HCT116 (cell line): ENCODE results near the gene POF1B. TPM values are rescaled to one million over a fixed set of nuclear protein-coding genes. Genes with fewer than 3 reads are reported as not detected.

Experiments used
- ATAC-seq: fragments of 200-7000 bp; cut with Tn5 transposase; 2 replicates; pipeline ENCODE4 v1.9.1; 2020; ENCODE audit warnings: mild to moderate bottlenecking, moderate library complexity
- BruUV-seq: library from RNA; stranded (reverse); fragments of 400-500 nt; replicated peaks from 2 replicates; lab custom pipeline; 2021; lab: Mats Ljungman, UMichigan
- CTCF ChIA-PET: fragments of 300-600 bp; sonication (Branson Sonifier 250); formaldehyde crosslinking; loops from one replicate; lab custom pipeline; 2021; ENCODE audit warnings: antibody characterized with exemption; lab: Charles Lee
- POLR2A ChIA-PET: fragments of 300-600, 350-600 bp; sonication (Branson Sonifier 250); formaldehyde crosslinking; loops from one replicate; lab custom pipeline; 2021; ENCODE audit warnings: antibody characterized with exemption; lab: Charles Lee
- RAD21 ChIA-PET, 2 experiments: fragments of 300-600 bp; sonication (Branson Sonifier 250); formaldehyde crosslinking; loops; one replicate each; lab custom pipeline; 2023; ENCODE audit warnings: low total read pairs in 2 of 2; ENCODE audit not compliant: uncharacterized antibody in 2 of 2, unreplicated experiment in 2 of 2, low non-redundant PET in 1 of 2; lab: Charles Lee
- DNase-seq: peaks from one replicate; pipeline ENCODE4 v3.0.0-alpha.2; 2010; ENCODE audit warnings: low read depth, low spot score
- H2AFZ ChIP-seq: fragments of 200-600 bp; shearing (Covaris generic), sonication (generic); 2 replicates; pipeline ENCODE4 v1.6.1; 2017; ENCODE audit warnings: low read depth, mixed run types, mixed read lengths, antibody characterized with exemption, low read length; ENCODE audit not compliant: poor library complexity, severe bottlenecking
- H3K27ac ChIP-seq: 2 replicates; pipeline ENCODE4 v1.5.1; 2012; ENCODE audit warnings: low read depth, low read length
- H3K27me3 ChIP-seq: fragments of 200-600 bp; sonication (generic); 2 replicates; pipeline ENCODE4 v1.6.1; 2016; ENCODE audit warnings: mixed run types, low read length, mixed read lengths; ENCODE audit not compliant: insufficient read depth
- H3K36me3 ChIP-seq, 2 experiments: fragments of 200-500 bp in 1 of 2; fragments of 200-600 bp in 1 of 2; sonication (Bioruptor generic) in 1 of 2; sonication (generic) in 1 of 2; 2 replicates each; pipeline versions ENCODE4 v1.5.1 to v1.6.1; 2014 to 2016; ENCODE audit warnings: low read length in 2 of 2, inconsistent platforms in 1 of 2, mixed read lengths in 1 of 2, mixed run types in 1 of 2; ENCODE audit not compliant: insufficient read depth in 2 of 2, control insufficient read depth in 1 of 2
- H3K4me1 ChIP-seq, 2 experiments: fragments of 200-600 bp in 1 of 2; sonication (generic) in 1 of 2; 2 replicates each; pipeline versions ENCODE4 v1.5.1 to v1.6.1; 2012 to 2017; ENCODE audit warnings: low read length in 2 of 2, inconsistent platforms in 1 of 2, mild to moderate bottlenecking in 1 of 2, mixed read lengths in 1 of 2, mixed run types in 1 of 2, moderate library complexity in 1 of 2; ENCODE audit not compliant: insufficient read depth in 2 of 2, control insufficient read depth in 1 of 2
- H3K4me2 ChIP-seq: fragments of 200-600 bp; sonication (generic); 2 replicates; pipeline ENCODE4 v1.6.1; 2017; ENCODE audit warnings: mixed run types, low read length, mixed read lengths
- H3K4me3 ChIP-seq, 2 experiments: fragments of 200-600 bp in 1 of 2; sonication (generic) in 1 of 2; replicated peaks in 1 of 2; 2 replicates each; pipeline ENCODE4 v1.5.1; 2011 to 2016; ENCODE audit warnings: low read length in 2 of 2, control low read depth in 1 of 2, low read depth in 1 of 2, mild to moderate bottlenecking in 1 of 2, mixed read lengths in 1 of 2, mixed run types in 1 of 2
- H3K79me2 ChIP-seq: fragments of 200-600 bp; sonication (generic); 2 replicates; pipeline ENCODE4 v1.6.1; 2017; ENCODE audit warnings: mild to moderate bottlenecking, mixed run types, low read length, moderate library complexity, mixed read lengths; ENCODE audit not compliant: insufficient read depth
- H3K9ac ChIP-seq: fragments of 200-600 bp; sonication (generic); 2 replicates; pipeline ENCODE4 v1.6.1; 2016; ENCODE audit warnings: low read length, mixed read lengths
- H3K9me2 ChIP-seq: fragments of 200-600 bp; sonication (generic), shearing (Covaris generic); 2 replicates; pipeline ENCODE4 v1.6.1; 2017; ENCODE audit warnings: mixed run types, mild to moderate bottlenecking, moderate library complexity; ENCODE audit not compliant: insufficient read depth
- H3K9me3 ChIP-seq, 2 experiments: fragments of 200-500 bp in 1 of 2; fragments of 200-600 bp in 1 of 2; sonication (Bioruptor generic) in 1 of 2; sonication (generic) in 1 of 2; 2 replicates each; pipeline ENCODE4 v1.6.1; 2014 to 2017; ENCODE audit warnings: low read length in 2 of 2, mixed read lengths in 2 of 2, inconsistent platforms in 1 of 2, low read depth in 1 of 2, mild to moderate bottlenecking in 1 of 2, mixed run types in 1 of 2, moderate library complexity in 1 of 2; ENCODE audit not compliant: control insufficient read depth in 1 of 2, insufficient read depth in 1 of 2
- H4K20me1 ChIP-seq: fragments of 200-600 bp; sonication (generic), shearing (Covaris generic); 2 replicates; pipeline ENCODE4 v1.6.1; 2017; ENCODE audit warnings: mixed run types, mild to moderate bottlenecking, moderate library complexity; ENCODE audit not compliant: insufficient read depth
- ATF3 ChIP-seq: IDR thresholded peaks from 2 replicates; pipeline ENCODE4 v1.6.1; 2012
- CBX3 ChIP-seq: IDR thresholded peaks from 2 replicates; pipeline ENCODE4 v1.6.1; 2012; ENCODE audit warnings: low read depth
- CEBPB ChIP-seq: IDR thresholded peaks from 2 replicates; pipeline ENCODE4 v1.6.1; 2012; ENCODE audit warnings: low read depth
- CTCF ChIP-seq, 3 experiments: fragments of 200-600 bp in 1 of 3; sonication (generic) in 1 of 3; IDR thresholded peaks in 2 of 3; conservative IDR thresholded peaks in 1 of 3; 2 replicates each; pipeline ENCODE4 v1.5.1; 2012 to 2017; ENCODE audit warnings: low read depth in 2 of 3, low read length in 2 of 3, antibody characterized with exemption in 1 of 3, borderline replicate concordance in 1 of 3, control low read depth in 1 of 3, mild to moderate bottlenecking in 1 of 3, mixed read lengths in 1 of 3, mixed run types in 1 of 3, moderate library complexity in 1 of 3; ENCODE audit not compliant: insufficient read depth in 1 of 3
- EGR1 ChIP-seq: IDR thresholded peaks from 2 replicates; pipeline ENCODE4 v1.6.1; 2012; ENCODE audit warnings: low read depth
- EZH2 ChIP-seq: fragments of 200-600 bp; sonication (generic); IDR thresholded peaks from 2 replicates; pipeline ENCODE4 v1.6.1; 2017; ENCODE audit warnings: antibody characterized with exemption, mixed run types
- EZH2phosphoT487 ChIP-seq: fragments of 200-600 bp; IDR thresholded peaks from 2 replicates; pipeline ENCODE4 v1.6.1; 2018; ENCODE audit warnings: antibody characterized with exemption, borderline replicate concordance
- FOSL1 ChIP-seq: IDR thresholded peaks from 2 replicates; pipeline ENCODE4 v1.6.1; 2012; ENCODE audit warnings: low read depth
- POLR2A ChIP-seq: IDR thresholded peaks from 2 replicates; pipeline ENCODE4 v1.7.0; 2011; ENCODE audit warnings: borderline replicate concordance; ENCODE audit not compliant: insufficient read depth, insufficient read length; ENCODE audit errors: extremely low read depth
- RAD21 ChIP-seq: IDR thresholded peaks from 2 replicates; pipeline ENCODE4 v1.6.1; 2012; ENCODE audit warnings: low read depth, mild to moderate bottlenecking
- REST ChIP-seq: IDR thresholded peaks from 2 replicates; pipeline ENCODE4 v1.6.1; 2012; ENCODE audit warnings: low read depth
- SP1 ChIP-seq: IDR thresholded peaks from 2 replicates; pipeline ENCODE4 v1.6.1; 2012; ENCODE audit warnings: low read depth
- SRF ChIP-seq: IDR thresholded peaks from 2 replicates; pipeline ENCODE4 v1.6.1; 2012; ENCODE audit warnings: low read depth
- TCF7L2 ChIP-seq: IDR thresholded peaks from 2 replicates; pipeline ENCODE4 v1.7.0; 2011; ENCODE audit warnings: borderline replicate concordance, inconsistent platforms; ENCODE audit not compliant: insufficient read depth, insufficient read length; ENCODE audit errors: extremely low read depth
- ZFX ChIP-seq: fragments of 450-650 bp; IDR thresholded peaks from 2 replicates; pipeline ENCODE4 v1.6.1; 2017
- ZNF274 ChIP-seq: fragments of 200-500 bp; sonication (Bioruptor generic); IDR thresholded peaks from 2 replicates; pipeline ENCODE4 v1.6.1; 2014; ENCODE audit warnings: mild to moderate bottlenecking, low read depth, low read length, inconsistent platforms
- intact Hi-C: fragments of 100-400 bp; cut with micrococcal nuclease; formaldehyde crosslinking; loops from 2 replicates; pipeline ENCODE4 v1.10.0; 2022
- total RNA-seq: library from RNA; stranded (reverse); gene quantifications from one replicate; pipeline ENCODE4 v1.2.1, GENCODE V29; 2021; ENCODE audit not compliant: unreplicated experiment

The POF1B gene
- total RNA-seq, 1 experiment from 2014 or later: 0.15 TPM

GRCh38 chrX:85303544-85303943, 75.9 kb downstream of the POF1B start:
- Histone ChIP-seq H3K36me3 (no peaks in the 10 kb centered on the region), H3K4me1 (no peaks in the 10 kb centered on the region), H3K9me2 (no peaks in the 10 kb centered on the region), H4K20me1 (no peaks in the 10 kb centered on the region), H3K27me3 (no peaks in the 10 kb centered on the region), H2AFZ (no peak overlapping the region), H3K79me2 (no peaks in the 10 kb centered on the region), H3K27ac (no peak overlapping the region), H3K4me2 (no peak overlapping the region), H3K4me3 (no peak overlapping the region), H3K9ac (no peak overlapping the region), H3K9me3 (no peaks in the 10 kb centered on the region)
- TF ChIP-seq CBX3: no peak
- no peak for TF ChIP-seq CTCF (IDR thresholded peaks at IDR 0.05 in 2 of 3, conservative IDR thresholded peaks at IDR 0.05 in 1 of 3; ENCODE audit: borderline replicate concordance in 1 of 3, insufficient read depth in 1 of 3, low read depth in 2 of 3, low read length in 2 of 3)
- no peak for TF ChIP-seq CEBPB
- no peak for TF ChIP-seq SRF
- no peak for TF ChIP-seq EZH2phosphoT487
- no peak for TF ChIP-seq ATF3
- no peak for TF ChIP-seq TCF7L2
- no peak for TF ChIP-seq REST
- no peak for TF ChIP-seq SP1
- TF ChIP-seq EGR1: no peak
- TF ChIP-seq ZFX: no peak
- no peak for TF ChIP-seq RAD21
- TF ChIP-seq FOSL1: no peak
- no peak for TF ChIP-seq POLR2A
- no peak for TF ChIP-seq ZNF274
- TF ChIP-seq EZH2: no peak
- POLR2A ChIA-PET: no interaction called here
- CTCF ChIA-PET: no interaction called here
- no peak for DNase-seq
- RAD21 ChIA-PET: no interaction called here
- ATAC-seq: no peak
- BruUV-seq: no TSS peak
- intact Hi-C loops: no loop called here
